Effector memory CD8-positive, alpha-beta T cell (primary cell): ENCODE data around the gene TBCC.

ENCODE experiments used
- ATAC-seq: fragments of 150-1000 bp; cut with Tn5 transposase; replicated peaks from 2 replicates; pipeline ENCODE4 v1.10.0; 2021; ENCODE audit warnings: mild to moderate bottlenecking, moderate library complexity
- DNase-seq, 3 experiments: peaks; one replicate each; pipeline ENCODE4 v3.0.0; 2021
- H3K27ac Mint-ChIP-seq, 2 donors: one replicate each; pipeline ENCODE4 v1.8.0; 2022; ENCODE audit warnings: mild to moderate bottlenecking in 2 of 2, mixed read lengths in 2 of 2, moderate library complexity in 2 of 2
- H3K27me3 Mint-ChIP-seq, 2 donors: one replicate each; pipeline ENCODE4 v1.8.0; 2022; ENCODE audit warnings: mixed read lengths in 2 of 2
- H3K36me3 Mint-ChIP-seq: one replicate; pipeline ENCODE4 v1.8.0; 2022; ENCODE audit warnings: mild to moderate bottlenecking, moderate library complexity, mixed read lengths; ENCODE audit not compliant: insufficient read depth
- H3K4me1 Mint-ChIP-seq, 2 donors: one replicate each; pipeline ENCODE4 v1.8.0; 2022; ENCODE audit warnings: low read depth in 2 of 2, mixed read lengths in 2 of 2
- H3K4me3 Mint-ChIP-seq, 2 donors: one replicate each; pipeline ENCODE4 v1.8.0; 2022; ENCODE audit warnings: mild to moderate bottlenecking in 2 of 2, mixed read lengths in 2 of 2, moderate library complexity in 2 of 2
- H3K9me3 Mint-ChIP-seq, 2 donors: one replicate each; pipeline ENCODE4 v1.8.0; 2022; ENCODE audit warnings: mixed read lengths in 2 of 2

TBCC gene

GRCh38 chr6:42762426-42762859, 16.5 kb upstream of the TBCC start:
- Mint-ChIP-seq H3K4me3 (no peak overlapping the region), H3K27me3 (no peaks in the 10 kb centered on the region), H3K36me3 (peaks cover 23% of the 10 kb centered on the region), H3K27ac (no peak overlapping the region), H3K4me1 (peaks cover 12 to 33% of the 10 kb centered on the region in 2 donors), H3K9me3 (peaks cover 0 to under 1% of the 10 kb centered on the region in 2 donors)
- DNase-seq (no peak), ATAC-seq (no peak)

- H3K4me3 Mint-ChIP-seq, result no peak overlapping the region
- H3K36me3 Mint-ChIP-seq, result peaks cover 20% of the 10 kb centered on the region
- peaks cover 13 to 33% of the 10 kb centered on the region in 2 donors for H3K4me1 Mint-ChIP-seq
- no peak for ATAC-seq
- H3K27me3 Mint-ChIP-seq, result no peaks in the 10 kb centered on the region
- no peaks in the 10 kb centered on the region for H3K9me3 Mint-ChIP-seq
- H3K27ac Mint-ChIP-seq, result peak overlapping the region in 1 of 2 donors; percentile 55
- no peak for DNase-seq
Measured at GRCh38 chr6:42761287-42762067, 15.6 kb upstream of the TBCC start.

- peaks cover 12% of the 10 kb centered on the region for H3K36me3 Mint-ChIP-seq
- ATAC-seq (no peak), DNase-seq (no peak)
- no peak overlapping the region for H3K4me3 Mint-ChIP-seq
- no peak overlapping the region for H3K27ac Mint-ChIP-seq
- no peaks in the 10 kb centered on the region for H3K9me3 Mint-ChIP-seq
- no peaks in the 10 kb centered on the region for H3K27me3 Mint-ChIP-seq
- H3K4me1 Mint-ChIP-seq, result peaks cover 21 to 34% of the 10 kb centered on the region in 2 donors
Measured at GRCh38 chr6:42758756-42759430, 13.0 kb upstream of the TBCC start.

- no peaks in the 10 kb centered on the region for H3K27me3 Mint-ChIP-seq
- no peaks in the 10 kb centered on the region for H3K9me3 Mint-ChIP-seq
- peaks cover 12% of the 10 kb centered on the region for H3K36me3 Mint-ChIP-seq
- peak overlapping the region in 1 of 2 donors; percentile 7 for H3K27ac Mint-ChIP-seq
- no peak overlapping the region for H3K4me3 Mint-ChIP-seq
- H3K4me1 Mint-ChIP-seq, result peaks cover 27 to 33% of the 10 kb centered on the region in 2 donors
- DNase-seq, result no peak
- no peak for ATAC-seq
Measured at GRCh38 chr6:42756722-42757121, 10.8 kb upstream of the TBCC start.

GRCh38 chr6:42754759-42755158, 8.9 kb upstream of the TBCC start:
- Mint-ChIP-seq H3K4me1 (peaks cover 27 to 33% of the 10 kb centered on the region in 2 donors), H3K27me3 (no peaks in the 10 kb centered on the region), H3K9me3 (no peaks in the 10 kb centered on the region), H3K36me3 (peaks cover 7% of the 10 kb centered on the region), H3K27ac (peak overlapping the region; percentile 9 to 68), H3K4me3 (no peak overlapping the region)
- ATAC-seq (no peak), DNase-seq (no peak)

- Mint-ChIP-seq H3K36me3 (peaks cover 24% of the 10 kb centered on the region), H3K9me3 (no peaks in the 10 kb centered on the region), H3K4me1 (peaks cover 30% of the 10 kb centered on the region in 2 donors), H3K27me3 (no peaks in the 10 kb centered on the region), H3K4me3 (no peak overlapping the region), H3K27ac (no peak overlapping the region)
- ATAC-seq (no peak), DNase-seq (no peak)
Measured at GRCh38 chr6:42751055-42751454, 5.2 kb upstream of the TBCC start.

GRCh38 chr6:42748203-42748898, 2.4 kb upstream of the TBCC start:
- ATAC-seq (no peak), DNase-seq (no peak)
- peak overlapping the region; percentile 52 to 97 for H3K27ac Mint-ChIP-seq
- H3K4me1 Mint-ChIP-seq, result peaks cover 25 to 29% of the 10 kb centered on the region in 2 donors
- H3K27me3 Mint-ChIP-seq, result no peaks in the 10 kb centered on the region
- H3K4me3 Mint-ChIP-seq, result peak overlapping the region; percentile 95
- H3K36me3 Mint-ChIP-seq, result peaks cover 40% of the 10 kb centered on the region
- no peaks in the 10 kb centered on the region for H3K9me3 Mint-ChIP-seq

- peaks cover 22 to 23% of the 10 kb centered on the region in 2 donors for H3K4me1 Mint-ChIP-seq
- H3K9me3 Mint-ChIP-seq, result no peaks in the 10 kb centered on the region
- H3K36me3 Mint-ChIP-seq, result peaks cover 40% of the 10 kb centered on the region
- peak overlapping the region; percentile 97 to 98 for H3K27ac Mint-ChIP-seq
- DNase-seq, result peak; percentile 71 to 78 (median 73)
- no peaks in the 10 kb centered on the region for H3K27me3 Mint-ChIP-seq
- peak overlapping the region; percentile 95 for H3K4me3 Mint-ChIP-seq
- peak; percentile 50 for ATAC-seq
Measured at GRCh38 chr6:42746463-42747391, 824 bp upstream of the TBCC start.

GRCh38 chr6:42745083-42745639, 742 bp downstream of the TBCC start:
- Mint-ChIP-seq H3K36me3 (peaks cover 40% of the 10 kb centered on the region), H3K27ac (peak overlapping the region; percentile 97 to 98), H3K9me3 (no peaks in the 10 kb centered on the region), H3K4me1 (peaks cover 22 to 23% of the 10 kb centered on the region in 2 donors), H3K27me3 (no peaks in the 10 kb centered on the region), H3K4me3 (peak overlapping the region; percentile 95)
- DNase-seq, result peak in 2 of 3 experiments; percentile 17 to 28
- ATAC-seq, result no peak

GRCh38 chr6:42744351-42744893, 1.5 kb downstream of the TBCC start:
- H3K27ac Mint-ChIP-seq, result peak overlapping the region in 1 of 2 donors; percentile 97
- H3K27me3 Mint-ChIP-seq, result no peaks in the 10 kb centered on the region
- no peak for DNase-seq

GRCh38 chr6:42742116-42742894, 3.6 kb downstream of the TBCC start:
- no peak for ATAC-seq
- Mint-ChIP-seq H3K27ac (no peak overlapping the region), H3K4me3 (peak overlapping the region in 1 of 2 donors; percentile 11), H3K36me3 (peaks cover 32% of the 10 kb centered on the region), H3K9me3 (no peaks in the 10 kb centered on the region), H3K27me3 (no peaks in the 10 kb centered on the region), H3K4me1 (peaks cover 5 to 8% of the 10 kb centered on the region in 2 donors)
- no peak for DNase-seq

More at GRCh38 chr6:42744351-42744893, 1.5 kb downstream of the TBCC start:
- Mint-ChIP-seq H3K36me3 (peaks cover 40% of the 10 kb centered on the region), H3K4me1 (peaks cover 22 to 23% of the 10 kb centered on the region in 2 donors), H3K9me3 (no peaks in the 10 kb centered on the region), H3K4me3 (peak overlapping the region; percentile 95)
- ATAC-seq, result no peak
